Left ventricle myocardium inferior (tissue), 1 donor: ENCODE results near the gene CNTFR. TPM values are rescaled to one million over a fixed set of nuclear protein-coding genes. Genes with fewer than 3 reads are reported as not detected.

Experiments used
- DNase-seq: peaks from one replicate; pipeline ENCODE4 v3.0.0-alpha.2; 2020
- H3K27ac ChIP-seq: fragments of 200-600 bp; replicated peaks from 2 replicates; pipeline ENCODE4 v1.8.0; 2021
- H3K27me3 ChIP-seq: fragments of 200-600 bp; 2 replicates; pipeline ENCODE4 v1.8.0; 2021; ENCODE audit warnings: low read depth
- H3K36me3 ChIP-seq: fragments of 200-600 bp; 2 replicates; pipeline ENCODE4 v1.8.0; 2021
- H3K4me1 ChIP-seq: fragments of 200-600 bp; 2 replicates; pipeline ENCODE4 v1.8.0; 2021
- H3K4me3 ChIP-seq: fragments of 200-600 bp; 2 replicates; pipeline ENCODE4 v1.8.0; 2021; ENCODE audit warnings: mild to moderate bottlenecking, moderate library complexity
- H3K9me3 ChIP-seq: fragments of 200-600 bp; replicated peaks from 2 replicates; pipeline ENCODE4 v1.8.0; 2021
- intact Hi-C: fragments of 100-400 bp; cut with micrococcal nuclease; formaldehyde crosslinking; loops from one replicate; pipeline ENCODE4 v1.11.0; 2022
- total RNA-seq: library from RNA; stranded (reverse); fragmentation: NEBNext Ultra II Directional; extraction: Animal tissue kit (Norgen Biotek cat#: 25700); gene quantifications from one replicate; pipeline ENCODE4 v1.2.1, GENCODE V29; 2021
- TF ChIP-seq, protein P1 (sequence below): fragments of 200-600 bp; IDR thresholded peaks from 2 replicates; pipeline ENCODE4 v1.8.0; 2021; ENCODE audit warnings: antibody characterized with exemption, mild to moderate bottlenecking, borderline replicate concordance
- donor health status: DM: no; HTN: yes; CAD: no; lungs with severe emphysema.

The CNTFR gene
- total RNA-seq, 1 donor from 2014 or later: 4.6 TPM

DNA sequence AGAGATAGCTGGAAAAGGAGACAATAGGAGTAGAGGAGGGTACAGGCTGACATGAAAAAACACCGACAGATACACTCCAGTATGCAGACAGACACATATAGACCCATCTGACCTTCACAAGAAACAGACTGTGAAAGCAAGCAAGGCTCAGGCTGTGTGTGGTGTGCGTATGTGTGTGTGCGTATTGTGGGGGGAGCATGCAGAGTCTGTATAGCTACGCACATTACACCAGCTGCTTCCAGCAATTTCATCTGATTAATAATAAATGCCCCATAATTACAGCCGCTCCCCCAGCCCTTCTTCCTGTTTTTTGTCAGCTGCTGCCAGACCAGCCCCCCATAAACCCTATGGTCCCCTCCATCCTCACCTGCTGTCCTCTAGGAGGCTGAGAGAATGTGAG lies 6.7 kb downstream of the CNTFR start:
- H3K4me3 ChIP-seq: no peak overlapping the region
- H3K27me3 ChIP-seq: peaks cover 97% of the 10 kb centered on the region
- H3K36me3 ChIP-seq: no peaks in the 10 kb centered on the region
- TF ChIP-seq, protein P1, sequence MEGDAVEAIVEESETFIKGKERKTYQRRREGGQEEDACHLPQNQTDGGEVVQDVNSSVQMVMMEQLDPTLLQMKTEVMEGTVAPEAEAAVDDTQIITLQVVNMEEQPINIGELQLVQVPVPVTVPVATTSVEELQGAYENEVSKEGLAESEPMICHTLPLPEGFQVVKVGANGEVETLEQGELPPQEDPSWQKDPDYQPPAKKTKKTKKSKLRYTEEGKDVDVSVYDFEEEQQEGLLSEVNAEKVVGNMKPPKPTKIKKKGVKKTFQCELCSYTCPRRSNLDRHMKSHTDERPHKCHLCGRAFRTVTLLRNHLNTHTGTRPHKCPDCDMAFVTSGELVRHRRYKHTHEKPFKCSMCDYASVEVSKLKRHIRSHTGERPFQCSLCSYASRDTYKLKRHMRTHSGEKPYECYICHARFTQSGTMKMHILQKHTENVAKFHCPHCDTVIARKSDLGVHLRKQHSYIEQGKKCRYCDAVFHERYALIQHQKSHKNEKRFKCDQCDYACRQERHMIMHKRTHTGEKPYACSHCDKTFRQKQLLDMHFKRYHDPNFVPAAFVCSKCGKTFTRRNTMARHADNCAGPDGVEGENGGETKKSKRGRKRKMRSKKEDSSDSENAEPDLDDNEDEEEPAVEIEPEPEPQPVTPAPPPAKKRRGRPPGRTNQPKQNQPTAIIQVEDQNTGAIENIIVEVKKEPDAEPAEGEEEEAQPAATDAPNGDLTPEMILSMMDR: no peak
- H3K9me3 ChIP-seq: no peaks in the 10 kb centered on the region
- H3K27ac ChIP-seq: no peak overlapping the region
- H3K4me1 ChIP-seq: peaks cover 20% of the 10 kb centered on the region
- no peak for DNase-seq
- intact Hi-C loops: no loop called here

DNA sequence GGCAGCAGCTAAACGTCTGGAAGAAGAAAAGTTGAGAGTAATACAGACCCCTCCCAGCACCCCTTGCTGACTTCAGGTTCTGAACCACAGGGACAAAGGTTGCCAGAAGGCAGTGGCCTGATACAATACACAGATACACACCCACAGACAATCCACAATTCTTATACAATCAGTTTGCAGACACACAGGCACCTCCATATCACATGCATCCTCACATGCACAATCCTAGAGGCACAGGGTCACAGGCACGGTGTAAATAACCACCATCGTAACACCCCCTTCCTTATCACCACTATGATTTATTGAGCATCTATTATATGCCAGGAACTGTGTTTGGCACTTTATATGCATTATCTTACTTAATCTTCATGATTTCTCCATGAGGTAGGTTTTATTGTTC lies 8.2 kb downstream of the CNTFR start:
- DNase-seq: no peak
- Histone ChIP-seq H3K36me3 (no peaks in the 10 kb centered on the region), H3K4me1 (peaks cover 20% of the 10 kb centered on the region), H3K4me3 (no peak overlapping the region), H3K9me3 (no peaks in the 10 kb centered on the region), H3K27me3 (peaks cover 97% of the 10 kb centered on the region), H3K27ac (no peak overlapping the region)
- intact Hi-C loops: no loop called here
- TF ChIP-seq, protein P1: no peak

DNA sequence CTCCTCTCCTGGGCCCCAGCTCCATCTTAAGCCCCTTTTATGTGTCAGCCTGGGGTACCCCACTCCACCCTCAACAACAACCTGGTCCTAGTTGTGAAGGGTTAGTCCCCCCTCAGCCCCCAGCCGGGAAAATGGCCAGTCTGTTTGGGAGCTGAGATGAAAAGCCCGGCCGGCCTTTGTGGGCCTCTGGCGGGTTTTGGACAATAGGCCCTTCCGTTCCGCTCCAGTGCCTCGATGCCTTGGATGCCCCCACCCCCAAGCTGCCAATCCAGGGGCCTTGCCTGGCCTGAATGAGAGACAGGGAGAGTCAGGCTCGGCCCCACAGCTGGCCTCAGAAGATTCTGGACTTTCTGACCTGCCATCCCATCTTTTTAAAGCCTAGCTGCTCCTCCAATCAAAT lies 9.2 kb downstream of the CNTFR start:
- Histone ChIP-seq H3K27me3 (peaks cover 97% of the 10 kb centered on the region), H3K36me3 (no peaks in the 10 kb centered on the region), H3K9me3 (no peaks in the 10 kb centered on the region), H3K4me1 (peaks cover 20% of the 10 kb centered on the region), H3K27ac (no peak overlapping the region), H3K4me3 (no peak overlapping the region)
- TF ChIP-seq, protein P1: no peak
- intact Hi-C loops: no loop called here
- no peak for DNase-seq

DNA sequence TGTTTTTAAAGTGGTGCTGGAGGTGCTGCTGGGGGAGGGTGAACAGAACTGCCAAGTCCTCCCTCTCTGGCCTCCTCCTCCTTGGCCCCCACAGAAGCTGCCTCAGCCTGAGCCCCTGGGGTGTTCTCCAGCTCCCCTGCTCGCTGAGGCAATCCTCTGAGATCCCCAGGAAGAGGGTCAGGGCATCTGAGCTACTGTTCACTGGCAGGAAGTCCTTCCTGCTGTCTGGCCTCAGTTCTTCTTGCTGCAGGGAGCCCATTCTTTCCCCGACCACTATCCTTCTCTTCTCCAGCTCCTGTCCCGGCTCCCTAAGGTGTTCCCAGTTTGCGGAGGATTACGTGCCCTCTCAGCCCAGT lies 9.7 kb downstream of the CNTFR start:
- Histone ChIP-seq H3K36me3 (no peaks in the 10 kb centered on the region), H3K4me1 (peaks cover 20% of the 10 kb centered on the region), H3K4me3 (no peak overlapping the region), H3K27me3 (peaks cover 97% of the 10 kb centered on the region), H3K9me3 (no peaks in the 10 kb centered on the region), H3K27ac (no peak overlapping the region)
- no peak for DNase-seq
- intact Hi-C loops: no loop called here
- TF ChIP-seq, protein P1: no peak

DNA sequence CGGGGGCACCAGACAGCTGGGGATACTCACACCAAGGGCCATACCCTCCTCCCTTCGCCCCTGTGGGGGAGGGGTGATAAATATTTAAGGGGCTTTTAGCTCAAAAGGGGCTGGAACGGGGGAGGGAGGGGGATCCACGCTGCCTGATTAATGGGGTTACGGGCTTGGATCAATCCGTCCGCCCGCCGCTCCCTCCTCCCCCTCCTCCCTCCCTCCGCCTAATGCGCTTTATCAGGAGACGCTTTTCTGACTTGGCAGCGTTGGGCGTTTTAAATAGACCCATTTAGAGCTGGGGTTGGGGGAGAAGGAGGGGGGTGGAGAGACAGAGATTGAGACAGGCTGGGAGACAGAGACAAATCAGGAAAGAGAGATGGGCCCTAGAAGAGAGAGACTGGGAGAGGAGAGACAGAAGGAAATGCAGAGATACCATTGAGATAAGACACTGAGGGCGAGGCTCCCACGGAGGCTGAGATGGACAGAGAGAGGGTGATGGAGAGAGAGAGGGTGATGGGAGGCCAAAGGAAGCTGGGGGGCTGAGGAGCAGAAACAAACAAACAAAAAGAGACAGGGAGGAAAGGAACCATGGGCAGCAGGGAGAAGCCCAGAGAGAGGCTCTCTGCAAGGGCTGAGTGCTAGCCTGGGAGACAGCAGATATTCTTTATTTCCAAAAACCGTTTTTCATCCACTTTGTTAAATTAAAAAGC lies 10.3 kb downstream of the CNTFR start:
- H3K27ac ChIP-seq: no peak overlapping the region
- H3K4me3 ChIP-seq: peak overlapping the region; percentile 32
- H3K36me3 ChIP-seq: no peaks in the 10 kb centered on the region
- intact Hi-C loops: no loop called here
- H3K4me1 ChIP-seq: peaks cover 20% of the 10 kb centered on the region
- DNase-seq: no peak
- H3K9me3 ChIP-seq: no peaks in the 10 kb centered on the region
- TF ChIP-seq, protein P1: no peak
- H3K27me3 ChIP-seq: peaks cover 97% of the 10 kb centered on the region
